Measurements from ENCODE around the gene NBAS. TPM values are rescaled to one million over a fixed set of nuclear protein-coding genes. Genes with fewer than 3 reads are reported as not detected.

Gene NBAS
- polyA plus RNA-seq, 1 donor (not counting 4 experiments of a cell fraction or from before 2014, with no cell fraction given), result 27.9 TPM

- no peaks in the 10 kb centered on the region for H3K27me3 ChIP-seq (ENCODE audit: control insufficient read depth, extremely low read depth, insufficient read depth, low read length)
- peaks cover 0 to 10% of the 10 kb centered on the region in 2 experiments for H3K36me3 ChIP-seq (ENCODE audit: control insufficient read depth in 2 of 2, extremely low read depth in 1 of 2, insufficient read depth in 2 of 2, low read length in 2 of 2)
- FAIRE-seq (no peak), DNase-seq (ENCODE audit: low read depth, low spot score) (no peak)
- no peak overlapping the region for H2AFZ ChIP-seq (ENCODE audit: control insufficient read depth, low read length)
- dilution Hi-C loops (cut with MboI; ENCODE audit: extremely low pct_ligation_motif_present, low sequenced_read_pairs), result no loop called here
- no peak for TF ChIP-seq EZH2 (IDR thresholded peaks at IDR 0.05; ENCODE audit: low read length)
- TF ChIP-seq, protein P1, sequence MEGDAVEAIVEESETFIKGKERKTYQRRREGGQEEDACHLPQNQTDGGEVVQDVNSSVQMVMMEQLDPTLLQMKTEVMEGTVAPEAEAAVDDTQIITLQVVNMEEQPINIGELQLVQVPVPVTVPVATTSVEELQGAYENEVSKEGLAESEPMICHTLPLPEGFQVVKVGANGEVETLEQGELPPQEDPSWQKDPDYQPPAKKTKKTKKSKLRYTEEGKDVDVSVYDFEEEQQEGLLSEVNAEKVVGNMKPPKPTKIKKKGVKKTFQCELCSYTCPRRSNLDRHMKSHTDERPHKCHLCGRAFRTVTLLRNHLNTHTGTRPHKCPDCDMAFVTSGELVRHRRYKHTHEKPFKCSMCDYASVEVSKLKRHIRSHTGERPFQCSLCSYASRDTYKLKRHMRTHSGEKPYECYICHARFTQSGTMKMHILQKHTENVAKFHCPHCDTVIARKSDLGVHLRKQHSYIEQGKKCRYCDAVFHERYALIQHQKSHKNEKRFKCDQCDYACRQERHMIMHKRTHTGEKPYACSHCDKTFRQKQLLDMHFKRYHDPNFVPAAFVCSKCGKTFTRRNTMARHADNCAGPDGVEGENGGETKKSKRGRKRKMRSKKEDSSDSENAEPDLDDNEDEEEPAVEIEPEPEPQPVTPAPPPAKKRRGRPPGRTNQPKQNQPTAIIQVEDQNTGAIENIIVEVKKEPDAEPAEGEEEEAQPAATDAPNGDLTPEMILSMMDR (optimal IDR thresholded peaks at IDR 0.05 in 1 of 3, IDR thresholded peaks at IDR 0.05 in 1 of 3, conservative IDR thresholded peaks at IDR 0.05 in 1 of 3; ENCODE audit: extremely low read depth in 1 of 3, insufficient read depth in 2 of 3, low read length in 3 of 3), result no peak
- H3K4me1 ChIP-seq (ENCODE audit: control insufficient read depth, extremely low read depth, insufficient read depth, low read length), result peaks cover 5% of the 10 kb centered on the region
- H3K79me2 ChIP-seq (ENCODE audit: control insufficient read depth, insufficient read depth, low read length), result no peaks in the 10 kb centered on the region
- H3K27ac ChIP-seq (ENCODE audit: control insufficient read depth, insufficient read depth, low read length), result no peak overlapping the region
- H3K4me2 ChIP-seq (ENCODE audit: control insufficient read depth, extremely low read depth, insufficient read depth, low read depth, low read length), result no peak overlapping the region
- no peaks in the 10 kb centered on the region for H3K9me1 ChIP-seq (ENCODE audit: control insufficient read depth, extremely low read depth, insufficient read depth, low read length)
- H4K20me1 ChIP-seq (ENCODE audit: control insufficient read depth, extremely low read depth, insufficient read depth, low read length), result no peaks in the 10 kb centered on the region
- no peak overlapping the region for H3K9ac ChIP-seq (ENCODE audit: control insufficient read depth, extremely low read depth, insufficient read depth, low read length)
- no peaks in the 10 kb centered on the region for H3K9me3 ChIP-seq (ENCODE audit: control insufficient read depth, low read depth, low read length)
- H3K4me3 ChIP-seq (ENCODE audit: control insufficient read depth in 2 of 3, extremely low read depth in 1 of 3, insufficient read depth in 2 of 3, low read depth in 1 of 3, low read length in 3 of 3), result no peak overlapping the region
Observed at GRCh38 chr2:15510552-15510951, 50.6 kb downstream of the NBAS start.

DNA sequence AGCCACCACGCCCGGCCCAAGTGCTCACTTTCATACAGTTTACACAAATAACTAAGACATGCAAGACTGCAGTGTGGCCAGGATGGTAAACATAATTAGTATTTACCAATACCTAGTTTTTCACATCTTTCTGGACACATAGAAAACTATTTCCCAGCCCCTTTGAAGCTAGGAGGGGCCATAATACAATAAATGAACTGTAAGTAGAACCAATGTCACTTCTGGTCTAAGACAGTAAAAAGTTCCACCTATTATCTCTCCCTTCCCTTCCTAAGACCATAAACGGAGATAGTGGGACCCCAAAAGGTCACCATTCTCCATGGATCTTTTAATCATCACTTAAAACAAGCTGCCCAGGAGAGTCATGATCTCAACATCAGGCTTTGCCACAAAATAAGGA lies 51.0 kb downstream of the NBAS start:
- Histone ChIP-seq H3K79me2 (ENCODE audit: control insufficient read depth, insufficient read depth, low read length) (no peaks in the 10 kb centered on the region), H3K9me1 (ENCODE audit: control insufficient read depth, extremely low read depth, insufficient read depth, low read length) (no peaks in the 10 kb centered on the region), H3K27ac (ENCODE audit: control insufficient read depth, insufficient read depth, low read length) (no peak overlapping the region), H3K27me3 (ENCODE audit: control insufficient read depth, extremely low read depth, insufficient read depth, low read length) (no peaks in the 10 kb centered on the region), H4K20me1 (ENCODE audit: control insufficient read depth, extremely low read depth, insufficient read depth, low read length) (no peaks in the 10 kb centered on the region), H3K9ac (ENCODE audit: control insufficient read depth, extremely low read depth, insufficient read depth, low read length) (no peak overlapping the region), H3K4me2 (ENCODE audit: control insufficient read depth, extremely low read depth, insufficient read depth, low read depth, low read length) (no peak overlapping the region), H3K36me3 (ENCODE audit: control insufficient read depth in 2 of 2, extremely low read depth in 1 of 2, insufficient read depth in 2 of 2, low read length in 2 of 2) (peaks cover 0 to 10% of the 10 kb centered on the region in 2 experiments), H3K4me1 (ENCODE audit: control insufficient read depth, extremely low read depth, insufficient read depth, low read length) (peaks cover 4% of the 10 kb centered on the region), H3K9me3 (ENCODE audit: control insufficient read depth, low read depth, low read length) (no peaks in the 10 kb centered on the region), H3K4me3 (ENCODE audit: control insufficient read depth in 2 of 3, extremely low read depth in 1 of 3, insufficient read depth in 2 of 3, low read depth in 1 of 3, low read length in 3 of 3) (no peak overlapping the region), H2AFZ (ENCODE audit: control insufficient read depth, low read length) (no peak overlapping the region)
- DNase-seq (ENCODE audit: low read depth, low spot score) (no peak), FAIRE-seq (no peak)
- dilution Hi-C loops (cut with MboI; ENCODE audit: extremely low pct_ligation_motif_present, low sequenced_read_pairs), result no loop called here
- TF ChIP-seq, protein P1 (optimal IDR thresholded peaks at IDR 0.05 in 1 of 3, IDR thresholded peaks at IDR 0.05 in 1 of 3, conservative IDR thresholded peaks at IDR 0.05 in 1 of 3; ENCODE audit: extremely low read depth in 1 of 3, insufficient read depth in 2 of 3, low read length in 3 of 3), result no peak
- TF ChIP-seq EZH2 (IDR thresholded peaks at IDR 0.05; ENCODE audit: low read length), result no peak

Measured in keratinocyte (primary cell).